H1 (cell line): ENCODE measurements around the gene PLSCR3. TPM values are rescaled to one million over a fixed set of nuclear protein-coding genes. Genes with fewer than 3 reads are reported as not detected.

Source experiments
- CHD7 ChIP-seq: fragments of 300-600 bp; sonication (generic); IDR thresholded peaks from 2 replicates; pipeline ENCODE4 v1.7.1; 2012; ENCODE audit warnings: low read length, moderate library complexity, mild to moderate bottlenecking, inconsistent platforms; ENCODE audit not compliant: insufficient replicate concordance
- JUND ChIP-seq: IDR thresholded peaks from 2 replicates; pipeline ENCODE4 v1.6.1; 2011; ENCODE audit warnings: mild to moderate bottlenecking, improper control_type of control experiment, low read length
- KDM4A ChIP-seq: IDR thresholded peaks from one replicate; pipeline ENCODE4 v1.7.1; 2012; ENCODE audit warnings: low read depth, mild to moderate bottlenecking, moderate library complexity, low read length, inconsistent platforms; ENCODE audit not compliant: severe bottlenecking
- PHF8 ChIP-seq: fragments of 200-600 bp; sonication (generic); conservative IDR thresholded peaks from 2 replicates; pipeline ENCODE4 v1.7.1; 2012; ENCODE audit warnings: low read depth, mild to moderate bottlenecking, inconsistent platforms, low read length, moderate library complexity
- RBBP5 ChIP-seq: IDR thresholded peaks from 2 replicates; pipeline ENCODE4 v1.7.1; 2012; ENCODE audit warnings: low read depth, mild to moderate bottlenecking, inconsistent platforms, low read length, moderate library complexity, borderline replicate concordance
- RXRA ChIP-seq: IDR thresholded peaks from 2 replicates; pipeline ENCODE4 v1.6.1; 2011; ENCODE audit warnings: low read depth, mild to moderate bottlenecking, low read length, moderate library complexity; ENCODE audit not compliant: insufficient read depth
- SIN3A ChIP-seq, 2 experiments: IDR thresholded peaks in 1 of 2; conservative IDR thresholded peaks in 1 of 2; 2 replicates each; pipeline ENCODE4 v1.6.1; 2011 to 2012; ENCODE audit warnings: low read length in 2 of 2, improper control_type of control experiment in 1 of 2, low read depth in 1 of 2, mild to moderate bottlenecking in 1 of 2
- SP2 ChIP-seq: IDR thresholded peaks from 2 replicates; pipeline ENCODE4 v1.6.1; 2012; ENCODE audit warnings: mild to moderate bottlenecking, low read length, inconsistent platforms
- polyA plus RNA-seq, 7 experiments: library from polyadenylated mRNA; depleted of rRNA in 3 of 7; stranded (reverse) in 5 of 7; unstranded in 2 of 7; fragments of >200 nt in 5 of 7; fragments of 200-250 nt in 2 of 7; gene quantifications; 1 replicate in 5 of 7; 2 replicates in 1 of 7; 4 replicates in 1 of 7; pipeline versions ENCODE4 v1.2.1 to v1.2.3, GENCODE V29; 2011 to 2013; ENCODE audit warnings: missing spikeins in 2 of 7, mixed read lengths in 2 of 7
- total RNA-seq: library from RNA; stranded (reverse); fragmentation: NEBNext Ultra II Directional; extraction: Animal tissue kit (Norgen Biotek cat#: 25700); gene quantifications from 2 replicates; pipeline ENCODE4 v1.2.1, GENCODE V29; 2021
- TF ChIP-seq, protein P1 (sequence below): IDR thresholded peaks from 2 replicates; pipeline ENCODE4 v1.6.1; 2012; ENCODE audit warnings: inconsistent platforms

PLSCR3 gene
- total and polyA plus RNA-seq, 2 of the 8 experiments (the other 6 are each of a cell fraction or from before 2014, with no cell fraction given), result 36.1 to 38.7 TPM

DNA sequence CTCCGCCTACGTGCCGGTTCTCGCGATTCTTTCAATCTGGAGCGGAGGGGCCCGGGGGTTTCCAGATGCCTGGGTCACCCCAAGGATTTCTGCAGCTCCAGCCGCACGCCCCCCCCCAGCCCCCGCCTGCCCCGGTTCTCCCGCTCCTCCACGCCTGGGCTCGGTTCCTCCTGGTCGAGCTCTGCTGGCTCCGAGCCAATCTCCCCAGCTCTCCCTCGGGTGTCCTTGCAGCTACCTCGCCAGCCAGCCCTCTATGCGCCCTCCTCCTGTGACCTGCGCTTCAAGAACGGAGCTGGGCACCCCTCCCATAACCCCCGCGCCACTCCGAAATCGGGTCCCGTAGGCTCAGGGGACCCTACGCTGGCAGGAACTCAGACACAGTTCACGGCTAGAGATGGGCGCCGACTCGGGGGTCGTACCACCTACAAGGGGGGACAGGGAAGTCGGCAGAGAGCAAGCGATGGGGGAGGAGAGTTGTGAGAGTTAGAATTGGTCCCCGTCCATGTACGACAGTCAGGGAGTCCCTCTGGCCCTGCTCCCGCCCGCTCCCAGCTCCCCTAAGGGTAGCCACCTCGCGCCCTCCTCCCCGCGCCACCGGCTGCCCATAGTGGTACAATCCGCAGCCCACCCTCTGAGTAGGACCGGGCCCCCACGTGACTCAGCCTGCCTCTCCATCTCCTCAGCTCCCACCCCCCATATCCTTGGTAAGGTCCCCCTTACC, 45.9 kb upstream of the PLSCR3 start (continued):
- no peak for TF ChIP-seq CHD7
- peak; percentile 94 for TF ChIP-seq JUND
- no peak for TF ChIP-seq RBBP5
- TF ChIP-seq SP2, result no peak
- no peak for TF ChIP-seq KDM4A
- 0 out of 4 replicates have a peak, but pooled peaks of 1 of the 2 experiments have one; percentile 33 for TF ChIP-seq SIN3A (conservative IDR thresholded peaks at IDR 0.05 in 1 of 2, IDR thresholded peaks at IDR 0.05 in 1 of 2; ENCODE audit: low read depth in 1 of 2, low read length in 2 of 2)
- no peak for TF ChIP-seq RXRA
- TF ChIP-seq, protein P1, sequence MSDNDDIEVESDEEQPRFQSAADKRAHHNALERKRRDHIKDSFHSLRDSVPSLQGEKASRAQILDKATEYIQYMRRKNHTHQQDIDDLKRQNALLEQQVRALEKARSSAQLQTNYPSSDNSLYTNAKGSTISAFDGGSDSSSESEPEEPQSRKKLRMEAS, result peak; percentile 69; the same call in 1 of the 2 replicates
- TF ChIP-seq PHF8, result 0 out of 2 replicates have a peak, but pooled peaks have one; percentile 31
